ENCODE results near the gene CHAF1A. TPM values are rescaled to one million over a fixed set of nuclear protein-coding genes. Genes with fewer than 3 reads are reported as not detected.
A peak's percentile ranks its signal among the peaks of the same experiment; 100 is the strongest.

CHAF1A gene
- total RNA-seq, 3 donors from 2014 or later (not counting 1 experiment from before 2014, with no cell fraction given), result 34.4 to 40.8 (median 35.2) TPM

DNA sequence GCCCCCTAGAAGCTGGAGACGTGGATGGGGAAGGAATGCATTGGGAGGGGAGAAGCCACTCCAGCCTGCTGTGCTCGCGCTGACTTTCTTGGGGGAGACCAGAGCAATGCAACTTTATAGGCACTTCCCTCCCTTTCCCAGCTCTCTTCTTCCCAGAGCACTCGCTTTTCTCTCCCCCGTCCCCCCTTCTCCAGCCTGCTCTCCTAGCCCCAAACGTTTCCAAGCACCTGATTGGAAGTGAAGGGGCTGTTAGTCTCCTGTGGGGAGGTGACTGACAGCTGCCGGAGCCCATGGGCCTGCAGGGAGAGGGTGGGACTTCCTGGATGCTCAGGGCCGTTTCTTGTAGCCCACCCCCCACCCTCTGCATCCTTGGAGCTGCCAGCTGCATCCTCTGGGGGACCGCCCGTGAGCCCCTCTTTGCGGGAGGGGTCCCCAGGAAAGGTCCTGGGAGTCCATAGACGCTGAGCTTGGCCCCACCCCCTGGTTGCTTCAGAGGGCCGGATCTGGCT is 72.1 kb downstream of the CHAF1A start:
- Histone ChIP-seq H3K9me3 (ENCODE audit: control insufficient read depth, insufficient read depth, low read length) (no peaks in the 10 kb centered on the region), H3K4me1 (ENCODE audit: control insufficient read depth, insufficient read depth, low read length) (peaks cover 35% of the 10 kb centered on the region), H3K27ac (ENCODE audit: low read length) (no peak overlapping the region), H3K36me3 (ENCODE audit: control insufficient read depth, insufficient read depth, low read length) (peaks cover 11% of the 10 kb centered on the region), H3K27me3 (ENCODE audit: control insufficient read depth, insufficient read depth, low read length) (no peaks in the 10 kb centered on the region), H3K4me3 (ENCODE audit: low read length) (no peak overlapping the region)
- H3K9me3 Mint-ChIP-seq, result no peaks in the 10 kb centered on the region
- peak overlapping the region; percentile 80 for H3K4me3 Mint-ChIP-seq
- H3K4me1 Mint-ChIP-seq, result peaks cover 20 to 25% of the 10 kb centered on the region in 2 donors
- peak overlapping the region in 1 of 2 donors; percentile 30 for H3K27ac Mint-ChIP-seq
- no peaks in the 10 kb centered on the region for H3K27me3 Mint-ChIP-seq (ENCODE audit: low read depth in 2 of 2)
- no peak for ATAC-seq
- intact Hi-C loops (cut with micrococcal nuclease), result no loop called here
- WGBS (ENCODE audit: insufficient coverage), result 38% methylated on average over 8 of the region's 13 CpGs
- DNase-seq, result peak in 1 of 2 donors; percentile 46
- TF ChIP-seq, protein P1, sequence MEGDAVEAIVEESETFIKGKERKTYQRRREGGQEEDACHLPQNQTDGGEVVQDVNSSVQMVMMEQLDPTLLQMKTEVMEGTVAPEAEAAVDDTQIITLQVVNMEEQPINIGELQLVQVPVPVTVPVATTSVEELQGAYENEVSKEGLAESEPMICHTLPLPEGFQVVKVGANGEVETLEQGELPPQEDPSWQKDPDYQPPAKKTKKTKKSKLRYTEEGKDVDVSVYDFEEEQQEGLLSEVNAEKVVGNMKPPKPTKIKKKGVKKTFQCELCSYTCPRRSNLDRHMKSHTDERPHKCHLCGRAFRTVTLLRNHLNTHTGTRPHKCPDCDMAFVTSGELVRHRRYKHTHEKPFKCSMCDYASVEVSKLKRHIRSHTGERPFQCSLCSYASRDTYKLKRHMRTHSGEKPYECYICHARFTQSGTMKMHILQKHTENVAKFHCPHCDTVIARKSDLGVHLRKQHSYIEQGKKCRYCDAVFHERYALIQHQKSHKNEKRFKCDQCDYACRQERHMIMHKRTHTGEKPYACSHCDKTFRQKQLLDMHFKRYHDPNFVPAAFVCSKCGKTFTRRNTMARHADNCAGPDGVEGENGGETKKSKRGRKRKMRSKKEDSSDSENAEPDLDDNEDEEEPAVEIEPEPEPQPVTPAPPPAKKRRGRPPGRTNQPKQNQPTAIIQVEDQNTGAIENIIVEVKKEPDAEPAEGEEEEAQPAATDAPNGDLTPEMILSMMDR (IDR thresholded peaks at IDR 0.05), result no peak
- H3K36me3 Mint-ChIP-seq, result no peaks in the 10 kb centered on the region

DNA sequence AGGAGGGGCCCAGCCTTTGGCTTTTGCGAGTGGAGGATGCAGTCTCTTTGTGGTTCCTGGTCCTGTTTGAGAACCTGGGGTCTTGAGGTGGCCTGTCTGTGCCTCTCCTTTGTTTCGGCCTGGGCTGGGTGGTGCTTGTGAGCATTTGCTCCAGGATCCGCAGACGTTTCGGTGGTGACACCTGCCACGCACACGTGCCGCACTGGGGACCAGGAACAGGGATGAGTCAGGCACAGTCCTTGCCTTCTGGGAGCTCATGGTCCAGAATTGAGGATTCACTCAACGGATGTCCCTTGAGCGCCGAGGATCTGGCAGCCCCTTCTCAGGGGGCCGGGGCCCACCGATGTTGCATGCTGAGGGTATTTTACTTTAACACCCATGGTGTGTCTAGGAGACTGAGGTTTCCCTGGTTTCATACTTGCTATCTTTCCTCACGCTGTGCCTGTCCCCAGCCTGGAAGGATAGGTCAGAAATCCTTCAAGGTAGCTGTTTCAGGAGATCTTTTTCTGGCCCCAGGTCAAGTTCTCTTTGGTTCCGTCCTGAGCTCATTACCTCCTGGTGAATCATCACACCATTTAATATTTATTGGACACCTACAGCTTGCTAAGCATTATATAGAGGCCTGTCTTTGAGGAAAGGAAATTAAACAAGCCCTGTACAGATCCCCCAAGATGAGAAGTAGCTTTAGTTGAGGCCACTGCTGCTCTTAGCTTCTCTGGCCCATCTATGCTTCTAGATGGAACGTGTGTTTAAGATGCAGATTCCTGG is 74.8 kb downstream of the CHAF1A start:
- no peaks in the 10 kb centered on the region for H3K9me3 ChIP-seq (ENCODE audit: control insufficient read depth, insufficient read depth, low read length)
- no peak overlapping the region for H3K4me3 ChIP-seq (ENCODE audit: low read length)
- no peak for ATAC-seq
- H3K36me3 Mint-ChIP-seq, result no peaks in the 10 kb centered on the region
- H3K27me3 Mint-ChIP-seq (ENCODE audit: low read depth in 2 of 2), result no peaks in the 10 kb centered on the region
- no peak overlapping the region for H3K27ac Mint-ChIP-seq
- H3K9me3 Mint-ChIP-seq, result no peaks in the 10 kb centered on the region
- intact Hi-C loops (cut with micrococcal nuclease), result no loop called here
- peaks cover 14 to 20% of the 10 kb centered on the region in 2 donors for H3K4me1 Mint-ChIP-seq
- TF ChIP-seq, protein P1 (IDR thresholded peaks at IDR 0.05), result no peak
- H3K4me1 ChIP-seq (ENCODE audit: control insufficient read depth, insufficient read depth, low read length), result peaks cover 24% of the 10 kb centered on the region
- 91% methylated on average over 16 of the region's 16 CpGs for WGBS (ENCODE audit: insufficient coverage)
- H3K4me3 Mint-ChIP-seq, result no peak overlapping the region
- no peaks in the 10 kb centered on the region for H3K27me3 ChIP-seq (ENCODE audit: control insufficient read depth, insufficient read depth, low read length)
- no peak for DNase-seq
- no peak overlapping the region for H3K27ac ChIP-seq (ENCODE audit: low read length)
- H3K36me3 ChIP-seq (ENCODE audit: control insufficient read depth, insufficient read depth, low read length), result peaks cover 11% of the 10 kb centered on the region

DNA sequence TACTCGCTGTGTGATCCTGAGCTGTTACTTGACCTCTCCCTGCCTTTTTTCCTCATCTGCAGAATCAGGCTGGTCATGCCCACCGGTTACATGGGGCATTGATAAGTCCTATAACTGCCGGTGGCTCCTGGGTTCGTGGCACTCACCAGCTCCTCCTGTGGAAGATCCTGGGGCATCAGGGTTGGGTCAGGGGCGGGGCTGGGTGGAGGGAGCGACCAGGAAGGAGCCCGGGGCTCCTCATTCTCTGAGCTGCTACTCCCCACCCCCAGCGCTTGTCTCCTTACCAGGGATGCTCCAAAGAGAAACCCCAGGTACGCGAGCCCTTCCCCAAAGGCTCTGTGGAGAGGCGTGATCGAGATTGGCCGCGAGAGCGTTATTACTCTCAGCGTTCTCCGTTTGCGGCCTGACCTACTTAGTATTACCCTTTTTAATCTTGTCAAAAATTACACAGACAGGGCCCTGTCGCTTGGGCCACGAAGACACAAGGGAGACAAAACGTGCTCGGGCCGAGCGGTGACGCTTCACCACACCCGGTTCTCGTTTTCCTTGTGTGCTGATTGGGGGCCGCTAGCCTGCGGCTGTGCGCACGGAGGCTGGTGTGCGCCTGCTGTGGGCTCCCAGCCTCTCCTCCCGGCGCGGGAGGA is 80.4 kb downstream of the CHAF1A start:
- WGBS (ENCODE audit: insufficient coverage), result 96% methylated on average over 35 of the region's 35 CpGs

More for the DNA sequence above, 80.4 kb downstream of the CHAF1A start:
- Histone ChIP-seq H3K4me3 (ENCODE audit: low read length) (no peak overlapping the region), H3K27ac (ENCODE audit: low read length) (no peak overlapping the region), H3K27me3 (ENCODE audit: control insufficient read depth, insufficient read depth, low read length) (no peaks in the 10 kb centered on the region), H3K36me3 (ENCODE audit: control insufficient read depth, insufficient read depth, low read length) (no peaks in the 10 kb centered on the region), H3K9me3 (ENCODE audit: control insufficient read depth, insufficient read depth, low read length) (no peaks in the 10 kb centered on the region), H3K4me1 (ENCODE audit: control insufficient read depth, insufficient read depth, low read length) (no peaks in the 10 kb centered on the region)
- no peaks in the 10 kb centered on the region for H3K36me3 Mint-ChIP-seq
- ATAC-seq (no peak), DNase-seq (no peak)
- intact Hi-C loops (cut with micrococcal nuclease), result no loop called here
- no peak overlapping the region for H3K4me3 Mint-ChIP-seq
- TF ChIP-seq, protein P1 (IDR thresholded peaks at IDR 0.05), result no peak
- H3K27me3 Mint-ChIP-seq (ENCODE audit: low read depth in 2 of 2), result no peaks in the 10 kb centered on the region
- H3K27ac Mint-ChIP-seq, result no peak overlapping the region
- H3K9me3 Mint-ChIP-seq, result no peaks in the 10 kb centered on the region
- no peaks in the 10 kb centered on the region for H3K4me1 Mint-ChIP-seq

Data from natural killer cell (primary cell).